GM23248 (cell line): ENCODE measurements around the gene LYSMD1.

Experiments
- EZH2 ChIP-seq: fragments of 200-600 bp; sonication (generic); IDR thresholded peaks from 2 replicates; pipeline ENCODE4 v1.6.1; 2018; ENCODE audit warnings: antibody characterized with exemption, mild to moderate bottlenecking; ENCODE audit not compliant: insufficient read depth, poor library complexity, severe bottlenecking
- EZH2phosphoT487 ChIP-seq: fragments of 200-600 bp; sonication (generic); IDR thresholded peaks from 2 replicates; pipeline ENCODE4 v1.6.1; 2018; ENCODE audit warnings: antibody characterized with exemption, moderate library complexity, mild to moderate bottlenecking, low read depth; ENCODE audit not compliant: insufficient read depth

GRCh38 chr1:151146412-151147131, 19.1 kb downstream of the LYSMD1 start, which contains the start of gene SEMA6C:
- TF ChIP-seq EZH2phosphoT487 (no peak), EZH2 (no peak)
